LNCAP (cell line): ENCODE results near the gene ZNF433.

Source experiments
- TF ChIP-seq, protein P1 (sequence below): fragments of 450-650 bp; IDR thresholded peaks from 2 replicates; pipeline ENCODE4 v1.5.1; 2017; ENCODE audit warnings: mild to moderate bottlenecking

Gene ZNF433

DNA sequence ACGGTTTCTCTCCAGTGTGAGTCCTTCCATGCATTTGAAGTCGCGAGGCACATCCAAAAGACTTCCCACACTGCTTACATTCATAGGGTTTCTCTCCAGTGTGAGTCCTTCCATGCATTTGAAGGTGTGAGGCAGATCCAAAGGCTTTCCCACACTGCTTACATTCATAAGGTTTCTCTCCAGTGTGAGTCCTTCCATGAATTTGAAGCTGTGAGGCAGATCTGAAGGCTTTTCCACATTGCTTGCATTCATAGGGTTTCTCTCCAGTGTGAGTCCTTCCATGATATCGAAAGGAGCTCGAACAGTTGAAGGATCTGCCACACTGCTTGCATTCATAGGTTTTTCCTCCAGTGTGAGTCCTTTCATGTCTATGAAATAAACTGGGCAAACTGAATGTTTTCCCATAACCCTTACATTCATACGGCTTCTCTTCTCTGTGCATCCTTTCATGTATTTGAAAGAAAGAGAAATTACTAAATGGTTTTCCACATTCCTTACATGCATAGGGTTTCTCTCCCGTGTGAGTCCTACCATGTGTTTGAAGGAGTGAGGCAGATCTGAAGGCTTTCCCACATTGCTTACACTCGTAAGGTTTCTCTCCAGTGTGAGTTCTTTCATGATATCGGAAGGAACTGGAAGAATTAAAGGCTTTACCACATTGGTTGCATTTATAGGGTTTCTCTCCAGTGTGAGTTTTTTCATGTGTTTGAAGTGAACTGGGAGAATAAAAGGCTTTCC lies 20.3 kb downstream of the ZNF433 start:
- TF ChIP-seq, protein P1, sequence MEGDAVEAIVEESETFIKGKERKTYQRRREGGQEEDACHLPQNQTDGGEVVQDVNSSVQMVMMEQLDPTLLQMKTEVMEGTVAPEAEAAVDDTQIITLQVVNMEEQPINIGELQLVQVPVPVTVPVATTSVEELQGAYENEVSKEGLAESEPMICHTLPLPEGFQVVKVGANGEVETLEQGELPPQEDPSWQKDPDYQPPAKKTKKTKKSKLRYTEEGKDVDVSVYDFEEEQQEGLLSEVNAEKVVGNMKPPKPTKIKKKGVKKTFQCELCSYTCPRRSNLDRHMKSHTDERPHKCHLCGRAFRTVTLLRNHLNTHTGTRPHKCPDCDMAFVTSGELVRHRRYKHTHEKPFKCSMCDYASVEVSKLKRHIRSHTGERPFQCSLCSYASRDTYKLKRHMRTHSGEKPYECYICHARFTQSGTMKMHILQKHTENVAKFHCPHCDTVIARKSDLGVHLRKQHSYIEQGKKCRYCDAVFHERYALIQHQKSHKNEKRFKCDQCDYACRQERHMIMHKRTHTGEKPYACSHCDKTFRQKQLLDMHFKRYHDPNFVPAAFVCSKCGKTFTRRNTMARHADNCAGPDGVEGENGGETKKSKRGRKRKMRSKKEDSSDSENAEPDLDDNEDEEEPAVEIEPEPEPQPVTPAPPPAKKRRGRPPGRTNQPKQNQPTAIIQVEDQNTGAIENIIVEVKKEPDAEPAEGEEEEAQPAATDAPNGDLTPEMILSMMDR = no peak

DNA sequence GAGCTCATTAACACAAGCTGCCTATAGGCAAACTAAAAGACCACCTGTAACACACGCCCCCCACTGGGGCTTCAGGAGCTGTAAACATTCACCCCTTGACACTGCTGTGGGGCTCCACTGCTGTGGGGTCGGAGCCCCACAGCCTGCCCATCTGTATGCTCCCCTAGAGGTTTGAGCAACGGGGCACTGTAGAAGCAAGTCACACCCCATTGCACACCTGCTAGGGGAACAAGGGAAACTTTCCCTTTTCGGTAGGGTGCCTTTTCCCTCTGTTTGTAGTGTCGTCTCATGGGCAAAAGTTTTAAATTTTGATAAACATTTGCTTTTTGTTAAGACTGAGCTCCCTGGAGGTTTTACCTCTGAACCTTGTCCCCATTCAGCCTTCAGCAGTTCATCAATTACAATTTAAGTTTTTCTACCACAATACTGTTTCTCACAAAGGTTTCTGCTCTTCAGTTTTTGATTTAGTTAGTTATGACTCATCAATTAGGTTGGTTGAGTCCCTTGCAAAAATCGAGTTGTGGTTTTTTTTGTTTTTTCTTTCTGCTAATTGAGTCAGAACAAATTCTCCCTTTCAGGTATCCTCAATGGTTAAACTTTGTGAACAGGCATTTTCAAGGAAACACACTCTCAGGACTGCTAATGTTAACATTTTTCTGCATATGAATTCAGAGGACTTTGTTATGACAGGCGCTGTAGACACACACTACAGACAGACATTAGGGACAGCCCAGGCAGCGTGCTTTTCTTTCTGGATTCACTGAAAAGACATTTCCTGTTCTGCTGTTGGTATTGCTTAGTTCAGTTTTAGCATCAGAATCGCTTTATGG lies 35.1 kb downstream of the ZNF433 start:
- TF ChIP-seq, protein P1 = no peak

DNA sequence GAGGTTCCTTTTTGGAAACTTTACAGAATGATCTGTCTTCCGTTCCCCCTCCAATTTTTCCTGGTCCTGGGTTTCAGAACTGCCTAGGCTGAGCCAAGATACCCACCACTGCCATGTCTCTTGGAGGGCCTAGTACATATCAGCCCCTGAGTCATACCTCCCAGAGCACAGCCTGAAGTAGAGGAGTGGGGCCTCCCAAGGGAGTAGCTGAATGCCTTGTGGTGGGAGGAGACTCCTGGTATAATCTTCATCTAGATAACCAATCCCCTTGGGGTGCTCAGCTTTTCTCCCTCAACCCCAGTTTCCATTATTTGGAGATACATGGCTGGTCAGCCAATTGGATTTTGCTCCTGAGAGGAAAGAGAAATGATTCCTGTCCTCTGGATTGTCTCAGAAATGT lies 40.3 kb downstream of the ZNF433 start:
- TF ChIP-seq, protein P1 = no peak

DNA sequence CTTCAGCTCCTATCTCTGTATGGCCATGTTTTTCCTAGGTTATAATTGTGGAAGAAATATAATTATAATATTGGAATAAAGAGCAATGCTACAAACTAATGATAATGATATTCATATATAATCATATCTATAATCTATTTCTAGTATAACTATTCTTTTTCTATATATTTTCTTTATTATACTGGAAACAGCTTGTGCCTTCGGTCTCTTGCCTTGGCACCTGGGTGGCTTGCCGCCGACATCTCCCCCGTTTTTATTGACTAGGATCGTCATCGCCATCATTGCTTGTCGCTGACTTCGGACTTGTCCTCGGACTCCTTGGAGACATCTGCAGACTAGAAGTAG lies 46.4 kb downstream of the ZNF433 start:
- TF ChIP-seq, protein P1 = no peak

DNA sequence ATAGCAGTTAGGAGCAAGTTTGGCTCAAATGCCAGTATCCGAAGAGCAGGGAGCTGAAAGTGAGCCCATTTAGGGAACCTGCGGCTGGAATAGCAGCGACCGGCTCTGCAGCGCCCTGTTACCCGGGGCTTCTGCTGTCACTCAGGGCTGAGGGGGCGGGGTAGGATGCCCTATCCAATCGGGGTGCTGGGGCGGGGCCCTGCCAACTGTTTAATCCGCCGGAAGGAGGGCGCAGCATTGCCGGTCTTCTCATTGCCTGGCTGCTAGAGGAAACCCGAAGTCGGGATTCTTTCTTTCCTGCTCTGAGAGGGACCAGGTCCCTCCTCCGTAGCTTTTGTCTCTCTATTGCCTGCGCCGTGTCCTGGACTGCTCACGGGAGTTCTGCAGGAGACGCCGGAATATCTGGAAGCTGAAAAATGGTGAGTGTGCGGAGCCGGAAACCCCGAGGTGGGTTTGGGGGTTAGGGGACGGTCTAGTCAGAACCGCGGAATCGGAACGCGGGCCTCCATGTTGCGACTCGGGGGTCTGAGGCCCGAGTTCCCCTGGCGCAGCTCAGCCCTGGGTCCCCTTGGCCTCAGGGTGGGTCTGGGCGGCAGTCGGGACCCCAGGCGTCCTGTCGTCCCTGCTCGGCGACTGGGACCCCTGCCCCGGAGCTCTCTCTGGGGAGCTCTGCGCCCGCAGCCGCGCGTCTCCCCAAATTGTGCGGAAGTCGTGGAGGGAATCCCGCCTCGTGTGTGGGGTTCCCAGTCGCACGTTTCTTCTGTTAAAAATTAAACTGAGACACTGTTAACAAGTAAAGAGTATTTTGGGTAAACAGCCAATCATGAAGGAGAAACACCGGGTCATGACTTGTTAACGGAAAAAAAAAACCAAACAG lies 47.8 kb downstream of the ZNF433 start:
- TF ChIP-seq, protein P1 = no peak

DNA sequence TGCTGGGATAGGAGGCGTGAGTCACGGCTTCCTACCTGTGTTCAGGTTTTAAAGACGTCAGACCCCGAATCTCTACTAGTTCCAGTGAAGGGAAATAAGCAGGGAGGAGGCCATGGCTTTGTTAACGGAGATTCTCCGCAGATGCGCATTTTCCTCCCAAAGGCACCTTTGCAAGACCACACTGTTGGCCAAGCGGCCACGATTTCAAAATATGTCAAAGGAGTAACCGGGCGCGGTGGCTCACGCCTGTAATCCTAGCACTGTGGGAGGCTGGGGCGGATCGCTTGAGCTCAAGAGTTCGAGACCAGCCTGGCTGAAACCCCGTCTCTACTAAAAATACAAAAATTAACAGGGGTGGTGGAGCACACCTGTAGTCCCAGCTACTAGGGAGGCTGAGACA lies 48.7 kb downstream of the ZNF433 start:
- TF ChIP-seq, protein P1 = no peak

DNA sequence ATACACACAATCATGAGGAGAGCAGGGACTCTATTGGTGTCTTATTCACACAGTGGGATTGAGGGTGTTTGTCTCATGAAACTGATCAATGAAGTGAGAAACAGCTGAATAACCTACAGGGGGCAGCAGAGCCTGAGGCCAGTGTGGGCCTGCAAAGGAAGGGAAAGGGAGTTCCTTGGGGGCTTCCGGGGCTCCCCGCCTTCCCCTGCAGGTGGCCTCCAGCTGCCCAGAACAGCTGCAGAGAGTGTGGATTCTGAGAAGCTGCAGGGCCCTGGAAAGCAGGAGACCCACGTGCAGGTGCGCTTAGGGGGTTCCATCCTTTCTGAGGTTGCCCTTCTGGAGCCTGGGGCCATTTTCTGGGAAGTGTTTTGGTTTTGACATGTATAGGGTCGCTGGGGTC lies 50.5 kb downstream of the ZNF433 start:
- TF ChIP-seq, protein P1 = no peak
